Measurements from ENCODE around the gene RORB.
A peak's percentile ranks its signal among the peaks of the same experiment; 100 is the strongest.

The RORB gene

GRCh38 chr9:74556685-74557084, 59.5 kb downstream of the RORB start:
- DNase-seq (ENCODE audit: low spot score) = peak; percentile 4

GRCh38 chr9:74557571-74557970, 60.4 kb downstream of the RORB start:
- no peak for DNase-seq (ENCODE audit: low spot score)
- TF ChIP-seq CTCF (IDR thresholded peaks at IDR 0.05; ENCODE audit: extremely low read depth, missing control alignments) = no peak

More at GRCh38 chr9:74556685-74557084, 59.5 kb downstream of the RORB start:
- TF ChIP-seq CTCF (IDR thresholded peaks at IDR 0.05; ENCODE audit: extremely low read depth, missing control alignments) = no peak

GRCh38 chr9:74562611-74563010, 65.5 kb downstream of the RORB start:
- TF ChIP-seq CTCF (IDR thresholded peaks at IDR 0.05; ENCODE audit: extremely low read depth, missing control alignments) = no peak
- no peak for DNase-seq (ENCODE audit: low spot score)

- peak; percentile 20 for DNase-seq (ENCODE audit: low spot score)
- TF ChIP-seq CTCF (IDR thresholded peaks at IDR 0.05; ENCODE audit: extremely low read depth, missing control alignments) = peak; percentile 37
Observed at GRCh38 chr9:74570879-74571512, 73.9 kb downstream of the RORB start.

GRCh38 chr9:74573640-74574191, 76.6 kb downstream of the RORB start:
- DNase-seq (ENCODE audit: low spot score) = no peak

GRCh38 chr9:74576176-74576575, 79.0 kb downstream of the RORB start:
- no peak for DNase-seq (ENCODE audit: low spot score)
- TF ChIP-seq CTCF (IDR thresholded peaks at IDR 0.05; ENCODE audit: extremely low read depth, missing control alignments) = no peak

More at GRCh38 chr9:74573640-74574191, 76.6 kb downstream of the RORB start:
- TF ChIP-seq CTCF (IDR thresholded peaks at IDR 0.05; ENCODE audit: extremely low read depth, missing control alignments) = no peak

GRCh38 chr9:74577956-74578355, 80.8 kb downstream of the RORB start:
- DNase-seq (ENCODE audit: low spot score) = no peak
- TF ChIP-seq CTCF (IDR thresholded peaks at IDR 0.05; ENCODE audit: extremely low read depth, missing control alignments) = no peak

Measured in GM20000 (cell line).